GM13976 (cell line): ENCODE results near the gene NBAS.
"Not testable (repeated sequence)": the region's sequence is repeated elsewhere in the genome, so short reads cannot be mapped to it uniquely, and the experiment has no call there.

Experiments
- DNase-seq: peaks from one replicate; pipeline ENCODE4 v3.0.0; 2012; ENCODE audit warnings: low spot score
- in situ Hi-C: fragments of 300-500 bp; cut with MboI; formaldehyde crosslinking; loops from one replicate; pipeline ENCODE4 v1.12.0; 2022; ENCODE audit warnings: low sequenced_read_pairs, mixed read lengths, inconsistent platforms; ENCODE audit not compliant: unreplicated experiment
- TF ChIP-seq, protein P1 (sequence below): IDR thresholded peaks from 2 replicates; pipeline ENCODE4 v1.5.1; 2012; ENCODE audit warnings: borderline replicate concordance, mild to moderate bottlenecking; ENCODE audit not compliant: insufficient read depth; ENCODE audit errors: extremely low read depth, missing control alignments, control extremely low read depth

The NBAS gene

GRCh38 chr2:15218423-15219086 is 342.6 kb downstream of the NBAS start:
- in situ Hi-C loops, result no loop called here
- TF ChIP-seq, protein P1, sequence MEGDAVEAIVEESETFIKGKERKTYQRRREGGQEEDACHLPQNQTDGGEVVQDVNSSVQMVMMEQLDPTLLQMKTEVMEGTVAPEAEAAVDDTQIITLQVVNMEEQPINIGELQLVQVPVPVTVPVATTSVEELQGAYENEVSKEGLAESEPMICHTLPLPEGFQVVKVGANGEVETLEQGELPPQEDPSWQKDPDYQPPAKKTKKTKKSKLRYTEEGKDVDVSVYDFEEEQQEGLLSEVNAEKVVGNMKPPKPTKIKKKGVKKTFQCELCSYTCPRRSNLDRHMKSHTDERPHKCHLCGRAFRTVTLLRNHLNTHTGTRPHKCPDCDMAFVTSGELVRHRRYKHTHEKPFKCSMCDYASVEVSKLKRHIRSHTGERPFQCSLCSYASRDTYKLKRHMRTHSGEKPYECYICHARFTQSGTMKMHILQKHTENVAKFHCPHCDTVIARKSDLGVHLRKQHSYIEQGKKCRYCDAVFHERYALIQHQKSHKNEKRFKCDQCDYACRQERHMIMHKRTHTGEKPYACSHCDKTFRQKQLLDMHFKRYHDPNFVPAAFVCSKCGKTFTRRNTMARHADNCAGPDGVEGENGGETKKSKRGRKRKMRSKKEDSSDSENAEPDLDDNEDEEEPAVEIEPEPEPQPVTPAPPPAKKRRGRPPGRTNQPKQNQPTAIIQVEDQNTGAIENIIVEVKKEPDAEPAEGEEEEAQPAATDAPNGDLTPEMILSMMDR, result no peak
- DNase-seq, result no peak

DNA sequence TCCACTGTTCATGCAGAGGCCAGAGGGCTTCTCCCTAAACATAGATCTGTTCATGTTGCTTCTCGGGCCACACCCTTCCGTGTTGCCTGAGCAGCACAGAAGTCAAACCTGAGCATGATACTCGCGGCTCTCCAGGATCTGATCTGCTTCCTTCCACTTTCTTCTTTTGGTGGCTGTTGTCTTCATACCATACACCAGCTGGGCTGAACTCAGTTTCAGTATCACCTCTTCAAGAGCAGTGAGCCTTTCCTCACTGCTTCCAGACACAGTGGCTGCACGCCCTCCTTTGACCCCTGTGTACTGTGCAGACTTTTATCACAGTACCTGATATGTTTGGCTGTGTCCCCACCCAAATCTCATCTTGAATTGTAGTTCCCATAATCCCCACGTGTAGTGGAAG is 348.9 kb downstream of the NBAS start:
- TF ChIP-seq, protein P1, result no peak
- in situ Hi-C loops, result no loop called here
- DNase-seq, result no peak

DNA sequence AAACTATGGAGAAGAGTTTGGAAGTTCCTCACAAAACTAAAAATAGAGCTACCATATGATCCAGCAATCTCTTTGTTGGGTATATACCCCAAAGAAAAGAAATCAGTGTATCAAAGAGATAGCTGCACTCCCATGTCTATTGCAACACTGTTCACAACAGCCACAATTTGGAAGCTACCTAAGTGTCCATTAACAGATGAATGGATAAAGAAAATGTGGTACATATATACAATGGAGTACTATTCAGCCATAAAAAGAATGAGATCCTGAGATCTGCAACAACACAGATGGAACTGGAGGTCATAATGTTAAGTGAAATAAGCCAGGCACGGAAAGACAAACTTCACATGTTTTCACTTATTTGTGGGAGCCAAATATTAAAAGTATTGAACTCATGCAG is 350.6 kb downstream of the NBAS start:
- in situ Hi-C loops, DNase-seq: not testable (repeated sequence)

GRCh38 chr2:15206419-15206818 is 354.7 kb downstream of the NBAS start:
- TF ChIP-seq, protein P1, result no peak
- in situ Hi-C loops, result no loop called here
- no peak for DNase-seq

- DNase-seq, result no peak
- in situ Hi-C loops, result no loop called here
- TF ChIP-seq, protein P1, result no peak
Measured at GRCh38 chr2:15205562-15205961, 355.6 kb downstream of the NBAS start.

GRCh38 chr2:15201009-15201408 is 360.1 kb downstream of the NBAS start:
- in situ Hi-C loops, result no loop called here
- no peak for DNase-seq
- TF ChIP-seq, protein P1, result no peak

GRCh38 chr2:15200581-15200980 is 360.6 kb downstream of the NBAS start:
- in situ Hi-C loops, result no loop called here
- no peak for DNase-seq
- TF ChIP-seq, protein P1, result no peak
